VCaP (cell line): ENCODE measurements around the gene TTF1.

ENCODE experiments used
- H3K27ac ChIP-seq: fragments of 450-650 bp; 2 replicates; pipeline ENCODE4 v1.5.1; 2017
- TF ChIP-seq, protein P1 (sequence below): fragments of 450-650 bp; conservative IDR thresholded peaks from 2 replicates; pipeline ENCODE4 v1.5.1; 2017; ENCODE audit warnings: mild to moderate bottlenecking, moderate library complexity

Gene TTF1

DNA sequence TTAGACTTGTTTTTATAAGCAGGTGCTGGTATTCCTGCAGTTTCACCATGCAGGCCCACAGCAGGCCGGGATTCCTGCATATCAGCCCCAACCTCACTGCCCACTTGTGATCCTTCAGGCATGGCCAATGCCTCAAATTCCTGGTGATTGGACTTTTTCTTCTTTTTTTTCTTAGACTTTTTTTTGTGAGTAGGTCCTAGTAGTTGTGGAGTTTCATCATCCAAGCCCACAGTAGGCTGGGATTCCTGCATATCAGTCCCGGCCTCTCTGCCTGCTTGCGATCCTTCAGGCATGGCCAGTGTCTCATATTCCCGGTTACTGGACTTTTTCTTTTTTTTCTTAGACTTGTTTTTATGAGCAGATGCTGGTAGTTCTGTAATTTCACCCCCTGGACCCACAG lies 4.8 kb downstream of the TTF1 start:
- no peak overlapping the region for H3K27ac ChIP-seq
- TF ChIP-seq, protein P1, sequence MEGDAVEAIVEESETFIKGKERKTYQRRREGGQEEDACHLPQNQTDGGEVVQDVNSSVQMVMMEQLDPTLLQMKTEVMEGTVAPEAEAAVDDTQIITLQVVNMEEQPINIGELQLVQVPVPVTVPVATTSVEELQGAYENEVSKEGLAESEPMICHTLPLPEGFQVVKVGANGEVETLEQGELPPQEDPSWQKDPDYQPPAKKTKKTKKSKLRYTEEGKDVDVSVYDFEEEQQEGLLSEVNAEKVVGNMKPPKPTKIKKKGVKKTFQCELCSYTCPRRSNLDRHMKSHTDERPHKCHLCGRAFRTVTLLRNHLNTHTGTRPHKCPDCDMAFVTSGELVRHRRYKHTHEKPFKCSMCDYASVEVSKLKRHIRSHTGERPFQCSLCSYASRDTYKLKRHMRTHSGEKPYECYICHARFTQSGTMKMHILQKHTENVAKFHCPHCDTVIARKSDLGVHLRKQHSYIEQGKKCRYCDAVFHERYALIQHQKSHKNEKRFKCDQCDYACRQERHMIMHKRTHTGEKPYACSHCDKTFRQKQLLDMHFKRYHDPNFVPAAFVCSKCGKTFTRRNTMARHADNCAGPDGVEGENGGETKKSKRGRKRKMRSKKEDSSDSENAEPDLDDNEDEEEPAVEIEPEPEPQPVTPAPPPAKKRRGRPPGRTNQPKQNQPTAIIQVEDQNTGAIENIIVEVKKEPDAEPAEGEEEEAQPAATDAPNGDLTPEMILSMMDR, result no peak

DNA sequence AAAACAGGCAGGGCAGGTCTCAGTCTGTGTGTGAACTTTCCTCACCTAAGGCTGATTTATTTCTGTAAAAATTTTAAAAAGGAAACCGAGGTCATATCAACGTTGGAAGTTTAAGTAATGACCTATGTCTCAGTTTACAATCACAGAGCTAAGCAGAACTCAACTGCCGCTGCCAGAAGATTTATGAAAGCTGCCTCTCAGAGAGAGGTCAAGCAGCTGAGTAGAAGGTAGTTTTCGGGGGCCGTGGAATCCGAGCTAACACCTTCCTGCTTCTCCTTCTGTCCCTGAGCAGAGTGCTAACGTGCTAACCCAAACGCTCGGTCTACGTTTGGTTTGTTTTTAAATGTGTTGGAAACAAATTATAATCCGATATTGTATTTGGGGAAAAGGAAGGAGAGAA lies 11.1 kb downstream of the TTF1 start:
- TF ChIP-seq, protein P1, result no peak
- H3K27ac ChIP-seq, result no peak overlapping the region

DNA sequence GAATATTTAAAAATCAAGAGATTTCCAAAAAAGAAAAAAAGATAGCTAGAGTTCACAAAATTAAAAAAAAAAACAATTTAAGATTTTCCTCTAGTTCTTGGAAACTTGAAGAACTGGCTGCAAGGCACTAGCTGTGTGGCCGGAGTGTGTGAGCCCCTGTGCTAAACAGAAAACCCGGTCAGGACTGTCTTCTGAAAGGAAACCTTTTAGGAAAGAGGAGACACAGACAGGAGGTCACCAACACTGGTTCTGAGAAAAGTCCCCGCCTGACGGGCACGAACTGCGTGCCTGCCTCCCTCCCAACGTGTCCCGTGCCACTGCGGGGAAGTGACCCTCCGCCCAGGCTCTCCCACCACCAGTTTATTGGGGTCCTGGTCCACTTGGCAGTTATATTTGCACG lies 15.2 kb downstream of the TTF1 start:
- TF ChIP-seq, protein P1, result no peak
- peak overlapping the region; percentile 61 for H3K27ac ChIP-seq

DNA sequence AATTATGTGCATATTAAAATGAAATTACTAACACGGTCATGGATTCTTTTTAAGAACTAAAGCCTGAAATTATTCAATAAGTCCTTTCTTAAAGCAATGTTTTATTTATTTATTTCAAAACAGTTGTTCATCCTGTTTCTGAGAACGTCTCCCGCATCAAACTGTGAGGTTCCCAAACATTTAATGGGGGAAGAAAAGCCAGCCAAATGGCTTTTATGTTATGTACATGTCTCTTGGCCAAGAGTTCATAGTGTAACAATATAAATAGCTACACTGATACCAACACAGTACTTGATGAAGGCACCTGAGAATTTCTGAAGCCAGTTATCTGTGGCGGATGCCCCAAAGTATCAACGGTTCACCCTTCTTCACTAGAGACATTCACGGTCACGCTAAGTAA lies 15.7 kb downstream of the TTF1 start:
- H3K27ac ChIP-seq, result peak overlapping the region; percentile 61
- TF ChIP-seq, protein P1, result no peak

DNA sequence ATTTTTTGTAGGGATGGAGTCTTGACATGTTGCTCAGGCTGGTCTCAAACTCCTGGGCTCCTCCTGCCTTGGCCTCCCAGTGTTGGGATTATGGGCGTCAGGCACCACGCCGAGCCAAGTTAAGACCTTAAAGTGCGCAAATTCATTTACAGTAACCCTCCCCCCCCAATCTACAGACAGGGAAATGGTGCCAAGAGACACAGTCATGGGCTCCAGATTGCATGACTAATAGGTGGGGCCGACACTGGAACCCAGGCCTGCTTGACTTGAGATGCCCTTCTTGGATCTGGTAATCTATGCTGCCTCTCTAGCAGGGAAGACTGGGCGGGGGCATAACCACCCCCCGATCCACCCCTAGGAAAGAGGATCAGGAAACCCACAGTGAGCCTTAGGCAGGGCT lies 19.5 kb downstream of the TTF1 start:
- no peak overlapping the region for H3K27ac ChIP-seq
- TF ChIP-seq, protein P1, result no peak

DNA sequence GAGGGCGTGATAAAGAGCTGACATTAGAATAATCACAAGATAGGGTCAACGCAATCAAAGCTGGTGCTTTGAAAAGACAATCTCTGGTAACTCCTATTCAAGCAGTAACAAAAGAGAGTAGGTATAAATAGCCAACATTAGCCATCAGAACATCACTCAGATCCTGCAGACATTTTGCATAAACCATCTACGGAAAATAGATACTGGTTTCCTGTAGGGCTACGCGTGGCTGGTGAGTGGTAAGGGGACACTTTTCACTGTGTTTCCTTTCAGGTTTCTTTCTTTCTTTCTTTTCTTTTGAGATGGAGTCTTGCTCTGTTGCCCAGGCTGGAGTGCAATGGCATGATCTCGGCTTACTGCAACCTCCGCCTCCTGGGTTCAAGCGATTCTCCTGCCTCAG lies 22.3 kb downstream of the TTF1 start:
- TF ChIP-seq, protein P1, result no peak

DNA sequence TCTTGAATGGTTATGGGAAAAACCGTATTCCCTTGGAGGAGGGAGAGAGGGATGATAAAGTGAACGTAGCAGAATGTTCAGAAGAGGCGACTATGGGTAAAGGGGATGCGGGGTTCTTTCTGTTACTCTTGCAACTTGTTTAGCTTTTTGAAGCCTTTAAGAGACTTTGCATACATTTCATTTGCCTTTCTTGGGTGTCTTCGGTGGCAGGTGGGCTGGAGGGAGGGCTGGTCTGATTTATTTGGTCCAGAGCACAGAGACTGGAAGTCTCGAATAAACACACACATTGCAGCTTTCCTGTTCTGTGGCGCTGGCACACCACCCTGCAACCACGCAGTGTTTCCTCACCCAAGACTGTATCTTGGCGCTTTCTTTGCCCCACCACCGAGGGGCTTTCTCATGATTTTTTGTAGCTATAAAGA lies 23.2 kb downstream of the TTF1 start:
- no peak overlapping the region for H3K27ac ChIP-seq

More for the DNA sequence above, 22.3 kb downstream of the TTF1 start:
- H3K27ac ChIP-seq, result no peak overlapping the region

More for the DNA sequence above, 23.2 kb downstream of the TTF1 start:
- TF ChIP-seq, protein P1, result no peak
